BE2C (cell line): ENCODE results near the gene METAP2.
"Not testable (repeated sequence)": the region's sequence is repeated elsewhere in the genome, so short reads cannot be mapped to it uniquely, and the experiment has no call there.

Experiments used
- DNase-seq: peaks from one replicate; pipeline ENCODE4 v3.0.0-alpha.2; 2020
- H3K27me3 ChIP-seq: fragments of 250-450 bp; sonication (Bioruptor Pico); 2 replicates; pipeline ENCODE4 v1.5.1; 2020; ENCODE audit warnings: mild to moderate bottlenecking
- H3K36me3 ChIP-seq: fragments of 250-450 bp; sonication (Bioruptor Pico); 2 replicates; pipeline ENCODE4 v1.5.1; 2020; ENCODE audit warnings: mild to moderate bottlenecking
- H3K4me1 ChIP-seq: fragments of 250-450 bp; sonication (Bioruptor Pico); 2 replicates; pipeline ENCODE4 v1.5.1; 2020
- H3K4me3 ChIP-seq: 2 replicates; pipeline ENCODE4 v1.5.1; 2011; ENCODE audit warnings: low read depth, low read length
- H3K9me3 ChIP-seq: fragments of 250-450 bp; sonication (Bioruptor Pico); 2 replicates; pipeline ENCODE4 v1.5.1; 2020
- CTCF ChIP-seq: IDR thresholded peaks from 2 replicates; pipeline ENCODE4 v1.5.1; 2012; ENCODE audit warnings: mild to moderate bottlenecking, low read depth, low read length

Gene METAP2

GRCh38 chr12:95463050-95463449 is 10.9 kb upstream of the METAP2 start:
- no peak overlapping the region for H3K4me3 ChIP-seq
- H3K27me3 ChIP-seq: peaks cover 3% of the 10 kb centered on the region; the same call in 1 of the 2 replicates
- H3K36me3 ChIP-seq: no peaks in the 10 kb centered on the region
- DNase-seq: no peak
- no peak for TF ChIP-seq CTCF
- no peaks in the 10 kb centered on the region for H3K9me3 ChIP-seq
- H3K4me1 ChIP-seq: no peaks in the 10 kb centered on the region

DNA sequence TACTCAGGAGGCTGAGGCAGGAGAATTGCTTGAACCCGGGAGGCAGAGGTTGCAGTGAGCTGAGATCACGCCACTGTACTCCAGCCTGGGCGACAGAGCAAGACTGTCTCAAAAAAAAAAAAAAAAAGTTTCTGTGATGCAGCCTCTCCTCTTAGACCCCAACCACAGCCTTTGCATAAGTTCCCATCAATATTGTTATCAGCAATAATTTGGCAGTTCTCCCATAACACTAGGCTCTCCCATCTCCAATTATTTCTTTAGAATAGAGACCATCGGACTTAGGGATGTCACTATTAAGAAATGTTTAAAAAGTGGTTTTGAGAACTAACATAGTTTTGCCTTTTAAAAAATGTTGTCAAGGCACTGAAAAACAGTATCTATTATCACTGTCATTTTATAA is 10.2 kb upstream of the METAP2 start:
- H3K4me3 ChIP-seq, H3K9me3 ChIP-seq, H3K36me3 ChIP-seq, H3K4me1 ChIP-seq, H3K27me3 ChIP-seq, DNase-seq: not testable (repeated sequence)

GRCh38 chr12:95465275-95465674 is 8.7 kb upstream of the METAP2 start:
- no peaks in the 10 kb centered on the region for H3K36me3 ChIP-seq
- TF ChIP-seq CTCF: no peak
- H3K4me1 ChIP-seq: no peaks in the 10 kb centered on the region
- H3K27me3 ChIP-seq: no peaks in the 10 kb centered on the region
- H3K4me3 ChIP-seq: no peak overlapping the region
- H3K9me3 ChIP-seq: no peaks in the 10 kb centered on the region
- DNase-seq: no peak

GRCh38 chr12:95470300-95470699 is 3.7 kb upstream of the METAP2 start:
- DNase-seq: no peak
- Histone ChIP-seq H3K36me3 (no peaks in the 10 kb centered on the region; the same call in 1 of the 2 replicates), H3K27me3 (no peaks in the 10 kb centered on the region), H3K9me3 (no peaks in the 10 kb centered on the region), H3K4me1 (no peaks in the 10 kb centered on the region), H3K4me3 (no peak overlapping the region)
- no peak for TF ChIP-seq CTCF

DNA sequence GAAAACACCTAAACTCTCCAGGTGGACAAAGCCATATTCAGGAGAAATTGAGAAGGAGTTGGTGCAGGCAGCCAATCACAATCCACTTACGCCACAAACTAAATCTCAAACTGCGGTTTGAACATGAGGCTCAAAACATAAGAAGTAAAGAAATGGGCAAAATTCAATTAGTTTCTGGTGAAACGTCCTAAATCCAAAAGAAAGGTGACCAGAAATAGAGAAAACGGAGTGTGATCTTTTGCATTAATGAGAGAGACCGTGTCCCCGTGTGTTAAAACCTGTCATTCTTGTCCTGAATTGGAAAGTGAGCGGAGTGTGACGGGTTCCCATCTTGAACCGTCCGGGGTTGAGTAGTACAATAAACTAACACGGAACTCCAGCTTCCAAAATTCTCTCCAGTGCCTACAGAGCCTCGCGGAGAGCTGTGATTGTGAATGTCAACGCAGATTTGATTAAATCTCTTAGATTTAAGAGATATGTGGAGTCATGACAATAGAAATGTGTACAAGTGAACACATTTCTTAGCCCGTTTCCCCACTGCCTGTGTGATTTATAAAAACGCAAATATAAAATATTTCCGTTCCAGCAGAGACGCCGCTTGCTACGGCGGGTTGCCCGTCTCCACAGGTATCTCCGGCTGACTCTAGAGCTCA is 595 bp upstream of the METAP2 start:
- Histone ChIP-seq H3K4me1 (no peaks in the 10 kb centered on the region), H3K36me3 (peaks cover 29% of the 10 kb centered on the region), H3K4me3 (peak overlapping the region; percentile 99), H3K27me3 (no peaks in the 10 kb centered on the region), H3K9me3 (no peaks in the 10 kb centered on the region)
- DNase-seq: peak; percentile 25
- no peak for TF ChIP-seq CTCF

- H3K9me3 ChIP-seq: no peaks in the 10 kb centered on the region
- no peaks in the 10 kb centered on the region for H3K4me1 ChIP-seq
- DNase-seq: no peak
- peaks cover 40% of the 10 kb centered on the region for H3K36me3 ChIP-seq
- TF ChIP-seq CTCF: no peak
- H3K4me3 ChIP-seq: peak overlapping the region; percentile 99
- H3K27me3 ChIP-seq: no peaks in the 10 kb centered on the region
Observed at GRCh38 chr12:95474660-95474958, 657 bp downstream of the METAP2 start.

DNA sequence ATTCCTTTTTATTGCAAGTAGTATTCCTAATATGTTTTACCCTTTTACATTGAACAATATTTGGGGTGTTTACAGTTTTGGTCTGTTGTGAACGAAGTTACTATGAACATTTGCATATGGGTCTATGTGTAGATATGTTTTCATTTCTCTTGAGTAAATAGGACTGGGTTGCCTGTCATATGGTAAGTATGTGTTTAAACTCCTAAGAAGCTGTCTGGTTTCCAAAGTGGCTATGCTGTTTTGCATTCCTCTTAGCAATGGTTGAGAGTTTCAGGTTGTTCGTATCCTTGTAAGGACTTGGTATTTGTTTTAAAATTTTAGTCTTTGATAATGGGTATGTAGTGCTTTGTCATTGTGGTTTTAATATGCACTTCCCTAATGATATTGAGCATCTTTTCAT is 6.3 kb downstream of the METAP2 start:
- DNase-seq: no peak

More for the DNA sequence above, 6.3 kb downstream of the METAP2 start:
- no peaks in the 10 kb centered on the region for H3K9me3 ChIP-seq
- no peak overlapping the region for H3K4me3 ChIP-seq
- no peaks in the 10 kb centered on the region for H3K27me3 ChIP-seq
- no peak for TF ChIP-seq CTCF
- H3K36me3 ChIP-seq: peaks cover 55% of the 10 kb centered on the region
- no peaks in the 10 kb centered on the region for H3K4me1 ChIP-seq
